IMR-90 (cell line): ENCODE results near the gene DHRSX. TPM values are rescaled to one million over a fixed set of nuclear protein-coding genes. Genes with fewer than 3 reads are reported as not detected.

Experiments used
- ATAC-seq: fragments of 200-7000 bp; cut with Tn5 transposase; 2 replicates; pipeline ENCODE4 v1.9.1; 2020; ENCODE audit warnings: low read depth, mild to moderate bottlenecking, moderate library complexity
- BruUV-seq: library from RNA; stranded (reverse); fragments of 400-500 nt; replicated peaks from 2 replicates; lab custom pipeline; 2021; lab: Mats Ljungman, UMichigan
- CTCF ChIA-PET: fragments of 300-600 bp; formaldehyde crosslinking; extraction: SDS; loops from one replicate; lab custom pipeline; 2021; ENCODE audit warnings: antibody characterized with exemption; lab: Yijun Ruan, JAX
- POLR2A ChIA-PET: fragments of 300-600 bp; sonication (Branson Sonifier 250); formaldehyde crosslinking; loops from one replicate; lab custom pipeline; 2022; ENCODE audit warnings: antibody characterized with exemption; ENCODE audit not compliant: unreplicated experiment; lab: Charles Lee
- DNase-seq: peaks from one replicate; pipeline ENCODE4 v3.0.0; 2013
- H2AFZ ChIP-seq: replicated peaks from 2 replicates; pipeline ENCODE3; 2013; ENCODE audit warnings: low read length, mild to moderate bottlenecking; ENCODE audit not compliant: poor library complexity
- H2AK5ac ChIP-seq: 2 replicates; pipeline ENCODE4 v1.6.1; 2013; ENCODE audit warnings: low read depth, low read length, inconsistent platforms
- H2AK9ac ChIP-seq: replicated peaks from 2 replicates; pipeline ENCODE3; 2013; ENCODE audit warnings: mild to moderate bottlenecking, low read depth, low read length, moderate library complexity; ENCODE audit not compliant: poor library complexity
- H2BK120ac ChIP-seq: 2 replicates; pipeline ENCODE4 v1.6.1; 2013; ENCODE audit warnings: low read depth, low read length, inconsistent platforms
- H2BK15ac ChIP-seq: 3 replicates; pipeline ENCODE4 v1.6.1; 2013; ENCODE audit warnings: low read depth, low read length, inconsistent platforms
- H2BK20ac ChIP-seq: 2 replicates; pipeline ENCODE4 v1.6.1; 2013; ENCODE audit warnings: low read depth, mild to moderate bottlenecking, inconsistent platforms, low read length, moderate library complexity
- H2BK5ac ChIP-seq: 2 replicates; pipeline ENCODE4 v1.6.1; 2013; ENCODE audit warnings: mild to moderate bottlenecking, low read depth, low read length, inconsistent platforms; ENCODE audit not compliant: poor library complexity, severe bottlenecking
- H3K14ac ChIP-seq: replicated peaks from 2 replicates; pipeline ENCODE4 v1.6.1; 2013; ENCODE audit warnings: low read depth, low read length, inconsistent platforms
- H3K18ac ChIP-seq: 2 replicates; pipeline ENCODE4 v1.6.1; 2013; ENCODE audit warnings: low read depth, low read length, control low read depth
- H3K23ac ChIP-seq: 2 replicates; pipeline ENCODE4 v1.6.1; 2013; ENCODE audit warnings: low read depth, low read length, inconsistent platforms
- H3K27ac ChIP-seq: 2 replicates; pipeline ENCODE4 v1.5.1; 2013; ENCODE audit warnings: mild to moderate bottlenecking, control low read depth, low read length; ENCODE audit not compliant: insufficient read depth
- H3K27me3 ChIP-seq: 2 replicates; pipeline ENCODE4 v1.6.1; 2013; ENCODE audit warnings: low read length; ENCODE audit not compliant: control insufficient read depth, insufficient read depth
- H3K36me3 ChIP-seq: 2 replicates; pipeline ENCODE4 v1.6.1; 2013; ENCODE audit warnings: low read length, mixed read lengths; ENCODE audit not compliant: control insufficient read depth, insufficient read depth
- H3K4ac ChIP-seq: 2 replicates; pipeline ENCODE4 v1.6.1; 2013; ENCODE audit warnings: low read depth, low read length, inconsistent platforms
- H3K4me1 ChIP-seq: 2 replicates; pipeline ENCODE4 v1.6.1; 2013; ENCODE audit warnings: low read length, mixed read lengths; ENCODE audit not compliant: control insufficient read depth, insufficient read depth
- H3K4me2 ChIP-seq: 2 replicates; pipeline ENCODE4 v1.6.1; 2013; ENCODE audit warnings: low read depth, mild to moderate bottlenecking, control low read depth, low read length, moderate library complexity
- H3K4me3 ChIP-seq: 2 replicates; pipeline ENCODE4 v1.5.1; 2013; ENCODE audit warnings: low read depth, mild to moderate bottlenecking, control low read depth, low read length, moderate library complexity; ENCODE audit not compliant: insufficient read depth
- H3K56ac ChIP-seq: 2 replicates; pipeline ENCODE4 v1.6.1; 2013; ENCODE audit warnings: low read length, inconsistent platforms; ENCODE audit not compliant: insufficient read depth; ENCODE audit errors: extremely low read depth
- H3K79me1 ChIP-seq, 2 experiments: 2 replicates each; pipeline ENCODE4 v1.6.1; 2013; ENCODE audit warnings: low read length in 2 of 2, inconsistent platforms in 1 of 2, low read depth in 1 of 2
- H3K9ac ChIP-seq: 2 replicates; pipeline ENCODE4 v1.6.1; 2013; ENCODE audit warnings: low read depth, low read length, control low read depth
- H3K9me1 ChIP-seq: 2 replicates; pipeline ENCODE4 v1.6.1; 2013; ENCODE audit warnings: low read length, inconsistent platforms; ENCODE audit not compliant: insufficient read depth
- H3K9me3 ChIP-seq: 2 replicates; pipeline ENCODE4 v1.6.1; 2013; ENCODE audit warnings: low read length; ENCODE audit not compliant: control insufficient read depth, insufficient read depth
- H4K20me1 ChIP-seq: 2 replicates; pipeline ENCODE4 v1.6.1; 2013; ENCODE audit warnings: low read length, inconsistent platforms; ENCODE audit not compliant: insufficient read depth
- H4K5ac ChIP-seq: 2 replicates; pipeline ENCODE4 v1.6.1; 2013; ENCODE audit warnings: mild to moderate bottlenecking, low read depth, low read length, control low read depth
- H4K8ac ChIP-seq, 2 experiments: 2 replicates each; pipeline ENCODE4 v1.6.1; 2013; ENCODE audit warnings: low read depth in 2 of 2, low read length in 2 of 2, control low read depth in 1 of 2, inconsistent platforms in 1 of 2
- H4K91ac ChIP-seq: 2 replicates; pipeline ENCODE4 v1.6.1; 2013; ENCODE audit warnings: low read depth, low read length, inconsistent platforms; ENCODE audit not compliant: insufficient read depth
- BHLHE40 ChIP-seq: fragments of 150-350 bp; IDR thresholded peaks from 2 replicates; pipeline ENCODE4 v1.6.1; 2016; ENCODE audit warnings: mild to moderate bottlenecking, low read depth, low read length
- CEBPB ChIP-seq: IDR thresholded peaks from 2 replicates; pipeline ENCODE4 v1.6.1; 2012; ENCODE audit warnings: low read depth, low read length, improper control_type of control experiment
- CHD1 ChIP-seq: IDR thresholded peaks from 2 replicates; pipeline ENCODE4 v1.6.1; 2012; ENCODE audit warnings: low read depth, low read length, improper control_type of control experiment
- CTCF ChIP-seq: conservative IDR thresholded peaks from 2 replicates; pipeline ENCODE4 v1.5.1; 2012; ENCODE audit warnings: mild to moderate bottlenecking, low read depth, low read length, improper control_type of control experiment
- ELK1 ChIP-seq: fragments of 150-350 bp; IDR thresholded peaks from 2 replicates; pipeline ENCODE4 v1.6.1; 2016; ENCODE audit warnings: low read depth, mild to moderate bottlenecking, low read length, moderate library complexity, borderline replicate concordance
- FOS ChIP-seq: fragments of 150-350 bp; IDR thresholded peaks from 2 replicates; pipeline ENCODE4 v1.6.1; 2016; ENCODE audit warnings: low read depth, low read length
- MAFK ChIP-seq: IDR thresholded peaks from 2 replicates; pipeline ENCODE4 v1.6.1; 2012; ENCODE audit warnings: low read depth, low read length, improper control_type of control experiment
- MAZ ChIP-seq: IDR thresholded peaks from 2 replicates; pipeline ENCODE4 v1.6.1; 2012; ENCODE audit warnings: low read depth, mild to moderate bottlenecking, low read length, improper control_type of control experiment, moderate library complexity, borderline replicate concordance
- MXI1 ChIP-seq: IDR thresholded peaks from 2 replicates; pipeline ENCODE4 v1.6.1; 2012; ENCODE audit warnings: low read depth, mild to moderate bottlenecking, low read length, moderate library complexity, borderline replicate concordance
- NFE2L2 ChIP-seq: fragments of 150-350 bp; IDR thresholded peaks from 2 replicates; pipeline ENCODE4 v1.6.1; 2016; ENCODE audit warnings: low read depth, mild to moderate bottlenecking, low read length
- POLR2A ChIP-seq: IDR thresholded peaks from 2 replicates; pipeline ENCODE4 v1.6.1; 2012; ENCODE audit warnings: mild to moderate bottlenecking, low read depth, low read length
- RAD21 ChIP-seq: IDR thresholded peaks from 2 replicates; pipeline ENCODE4 v1.6.1; 2012; ENCODE audit warnings: low read length, improper control_type of control experiment
- RCOR1 ChIP-seq: IDR thresholded peaks from 2 replicates; pipeline ENCODE4 v1.6.1; 2012; ENCODE audit warnings: mild to moderate bottlenecking, low read length, improper control_type of control experiment; ENCODE audit not compliant: insufficient replicate concordance
- RFX5 ChIP-seq: IDR thresholded peaks from 2 replicates; pipeline ENCODE4 v1.8.0; 2012; ENCODE audit warnings: low read depth, mild to moderate bottlenecking, low read length, moderate library complexity
- SMC3 ChIP-seq: fragments of 150-350 bp; IDR thresholded peaks from 2 replicates; pipeline ENCODE4 v1.6.1; 2016; ENCODE audit warnings: low read depth, mild to moderate bottlenecking, antibody characterized with exemption, low read length, moderate library complexity
- USF2 ChIP-seq: fragments of 150-350 bp; IDR thresholded peaks from 2 replicates; pipeline ENCODE4 v1.6.1; 2017; ENCODE audit warnings: mild to moderate bottlenecking, antibody characterized with exemption, low read length, low read depth
- WGBS, 2 experiments: methylation state at CpG; one replicate each; pipeline versions ENCODE4 v1.1.5 to v1.1.7; 2013; ENCODE audit warnings: missing lambda C conversion rate in 2 of 2; ENCODE audit not compliant: insufficient read length in 1 of 2; ENCODE audit errors: extremely low coverage in 2 of 2; 5-methylcytosine and 5-hydroxymethylcytosine counted together
- dilution Hi-C: fragments of 300-500 bp; cut with HindIII; formaldehyde crosslinking; loops from one replicate; pipeline ENCODE4 v1.14.3; 2018; ENCODE audit warnings: low sequenced_read_pairs; ENCODE audit not compliant: unreplicated experiment
- in situ Hi-C: fragments of 300-500 bp; cut with MboI; formaldehyde crosslinking; loops from 3 replicates; pipeline ENCODE4 v1.14.3; 2019; ENCODE audit warnings: low sequenced_read_pairs, inconsistent platforms, mixed read lengths
- intact Hi-C: fragments of 100-400 bp; cut with micrococcal nuclease; formaldehyde crosslinking; loops from 2 replicates; pipeline ENCODE4 v1.10.0; 2022
- polyA plus RNA-seq, 3 experiments: library from polyadenylated mRNA; depleted of rRNA; stranded (reverse); fragments of >200 nt; gene quantifications; 2 replicates each; pipeline ENCODE4 v1.2.3, GENCODE V29; 2012; ENCODE audit warnings: low replicate concordance in 1 of 3
- total RNA-seq: library from RNA; depleted of rRNA; stranded (reverse); fragments of >200 nt; gene quantifications from 2 replicates; pipeline ENCODE4 v1.2.3, GENCODE V29; 2012

The DHRSX gene
- total and polyA plus RNA-seq, 2 of the 4 experiments (the other 2 are of a cell fraction) = 26.2 to 38.0 TPM

- no peak for ATAC-seq
- TF ChIP-seq MAZ = no peak
- no peak for TF ChIP-seq RCOR1
- no peak for TF ChIP-seq SMC3
- no peak for TF ChIP-seq ELK1
- no peak for TF ChIP-seq FOS
- no peak for TF ChIP-seq MXI1
- no peak for TF ChIP-seq BHLHE40
- no peak for TF ChIP-seq RAD21
- no peak for TF ChIP-seq USF2
- TF ChIP-seq MAFK = no peak
- no peak for TF ChIP-seq POLR2A
- no peak for TF ChIP-seq RFX5
- no peak for TF ChIP-seq CEBPB
- no peak for TF ChIP-seq CTCF
- no peak for TF ChIP-seq CHD1
- no peak for TF ChIP-seq NFE2L2
- H3K9ac ChIP-seq = no peak overlapping the region
- no peaks in the 10 kb centered on the region for H3K9me3 ChIP-seq
- no peak overlapping the region for H2BK5ac ChIP-seq
- H3K4me1 ChIP-seq = no peaks in the 10 kb centered on the region; the same call in 1 of the 2 replicates
- no peak overlapping the region for H3K14ac ChIP-seq
- no peaks in the 10 kb centered on the region for H3K36me3 ChIP-seq
- 100% methylated on average over 3 of the region's 9 CpGs; no CpG with 5 or more reads in 1 of the 2 experiments for WGBS, 2 experiments
- no TSS peak for BruUV-seq
- no peaks in the 10 kb centered on the region for H3K27me3 ChIP-seq
- CTCF ChIA-PET = no interaction called here
- H2AK5ac ChIP-seq = no peak overlapping the region
- peaks cover 0 to 7% of the 10 kb centered on the region in 2 experiments; a peak in 2 of 4 replicates for H3K79me1 ChIP-seq
- H3K27ac ChIP-seq = no peak overlapping the region
- dilution Hi-C loops (no loop called here), in situ Hi-C loops (no loop called here), intact Hi-C loops (no loop called here)
- no peak overlapping the region for H4K8ac ChIP-seq
- no peak overlapping the region for H3K4me2 ChIP-seq
- H3K4ac ChIP-seq = no peak overlapping the region
- H2AK9ac ChIP-seq = no peak overlapping the region
- DNase-seq = no peak
- H2BK120ac ChIP-seq = no peak overlapping the region
- no peak overlapping the region for H2BK15ac ChIP-seq
- H2BK20ac ChIP-seq = no peak overlapping the region
- H4K5ac ChIP-seq = no peak overlapping the region
- no peak overlapping the region for H3K18ac ChIP-seq
- H4K20me1 ChIP-seq = no peaks in the 10 kb centered on the region
- no peak overlapping the region for H2AFZ ChIP-seq
- no peaks in the 10 kb centered on the region; the same call in 1 of the 2 replicates for H3K9me1 ChIP-seq
- no peak overlapping the region for H3K4me3 ChIP-seq
- POLR2A ChIA-PET = no interaction called here
- H4K91ac ChIP-seq = no peak overlapping the region
- H3K23ac ChIP-seq = no peak overlapping the region
- no peak overlapping the region for H3K56ac ChIP-seq
Measured at GRCh38 chrX:2334237-2334636, 166.5 kb downstream of the DHRSX start.
